ENCODE results near the gene PLEKHG3. TPM values are rescaled to one million over a fixed set of nuclear protein-coding genes. Genes with fewer than 3 reads are reported as not detected.

PLEKHG3 gene
- total RNA-seq, 2 donors from 2014 or later: 57.8 to 69.7 TPM

DNA sequence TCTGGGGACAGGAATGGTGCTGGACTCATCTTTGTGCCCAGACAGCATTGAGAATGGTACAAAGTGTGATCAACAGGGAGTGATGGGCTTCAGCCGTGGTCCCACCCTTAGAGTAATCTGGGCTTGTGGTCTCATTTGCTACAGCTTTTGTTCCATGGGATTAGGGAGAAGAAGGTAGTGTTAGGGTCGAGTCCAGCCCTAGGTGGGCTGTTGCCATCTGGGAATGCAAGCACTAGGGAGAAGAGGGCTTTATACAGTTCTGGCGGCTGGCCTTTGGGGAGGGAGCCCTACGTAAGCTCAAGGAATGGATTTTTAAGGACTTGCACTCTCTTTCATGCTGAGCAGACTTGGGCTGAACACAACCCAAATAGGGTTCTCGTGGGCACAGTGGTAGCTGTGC is 4.9 kb downstream of the PLEKHG3 start:
- no peak for DNase-seq (ENCODE audit: low spot score)
- H3K4me1 ChIP-seq (replicated peaks): peaks cover 5% of the 10 kb centered on the region
- H3K27me3 ChIP-seq (replicated peaks; ENCODE audit: insufficient read depth): no peaks in the 10 kb centered on the region
- no peak overlapping the region for H3K4me3 ChIP-seq
- intact Hi-C loops (cut with DNase I): no loop called here
- no peaks in the 10 kb centered on the region for H3K36me3 ChIP-seq
- 82% methylated on average over 5 of the region's 5 CpGs for WGBS
- H3K9me3 ChIP-seq: no peaks in the 10 kb centered on the region
- no peak for TF ChIP-seq POLR2A (IDR thresholded peaks at IDR 0.05)
- TF ChIP-seq CTCF (IDR thresholded peaks at IDR 0.05): no peak
- no peak for TF ChIP-seq POLR2AphosphoS5 (IDR thresholded peaks at IDR 0.05)
- no peak overlapping the region for H3K27ac ChIP-seq

DNA sequence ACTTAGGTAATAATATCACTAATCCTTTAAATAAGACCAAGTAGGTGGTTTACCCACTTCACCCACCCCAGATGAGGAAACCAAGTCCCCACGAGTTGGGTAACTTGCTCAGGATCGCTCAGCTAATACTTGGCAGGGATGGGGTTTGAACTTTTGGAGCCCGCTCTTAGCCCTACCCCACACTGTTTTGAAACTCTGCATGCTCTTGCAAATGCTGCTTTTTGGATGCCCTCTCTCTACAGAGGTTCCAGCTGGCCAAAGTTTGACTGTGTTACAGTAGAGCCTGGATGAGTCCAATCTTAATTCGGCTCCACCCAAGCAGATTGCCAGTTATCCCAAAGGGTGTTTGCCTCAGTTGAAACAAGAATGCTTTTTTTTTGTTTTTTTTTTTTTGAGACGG is 6.8 kb downstream of the PLEKHG3 start:
- Histone ChIP-seq H3K4me3 (no peak overlapping the region), H3K9me3 (no peaks in the 10 kb centered on the region), H3K36me3 (no peaks in the 10 kb centered on the region), H3K4me1 (replicated peaks) (peaks cover 13% of the 10 kb centered on the region), H3K27ac (no peak overlapping the region), H3K27me3 (replicated peaks; ENCODE audit: insufficient read depth) (no peaks in the 10 kb centered on the region)
- TF ChIP-seq POLR2A (IDR thresholded peaks at IDR 0.05) (no peak), CTCF (IDR thresholded peaks at IDR 0.05) (no peak), POLR2AphosphoS5 (IDR thresholded peaks at IDR 0.05) (no peak)
- 84% methylated on average over 5 of the region's 5 CpGs for WGBS
- intact Hi-C loops (cut with DNase I): no loop called here
- DNase-seq (ENCODE audit: low spot score): no peak

- intact Hi-C loops (cut with DNase I): no loop called here
- peaks cover 16% of the 10 kb centered on the region for H3K4me1 ChIP-seq (replicated peaks)
- TF ChIP-seq CTCF (IDR thresholded peaks at IDR 0.05) (no peak), POLR2AphosphoS5 (IDR thresholded peaks at IDR 0.05) (no peak), POLR2A (IDR thresholded peaks at IDR 0.05) (no peak)
Measured at GRCh38 chr14:64713677-64714076, 9.5 kb downstream of the PLEKHG3 start.

DNA sequence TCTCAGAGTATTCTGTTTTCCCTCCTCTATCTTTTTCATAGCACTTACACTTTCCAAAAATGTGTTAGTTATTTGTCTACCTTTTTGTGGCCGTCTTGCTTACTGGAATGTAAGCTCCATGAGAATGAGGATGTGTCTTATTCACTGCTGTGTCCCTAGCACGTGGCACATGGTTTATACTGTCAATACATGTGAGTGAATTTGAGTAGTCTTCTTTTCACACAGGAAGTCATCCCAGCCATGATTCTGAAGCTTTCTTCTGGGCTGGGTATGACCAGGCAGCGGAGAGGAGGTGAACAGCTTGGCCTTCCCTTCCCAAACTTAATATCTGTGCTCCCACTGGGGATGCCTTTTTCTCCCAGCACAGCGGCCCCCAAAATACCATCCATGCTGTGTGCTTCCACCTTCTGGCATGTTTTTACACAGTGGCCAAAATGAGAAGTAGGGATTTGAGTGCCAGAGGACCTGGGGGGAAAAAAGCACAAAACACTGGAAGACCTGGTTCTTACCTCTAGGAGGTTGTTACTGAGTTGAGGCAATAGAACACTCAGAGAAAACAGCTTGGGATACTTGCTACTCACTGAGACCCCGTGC is 10.3 kb downstream of the PLEKHG3 start:
- no peak for DNase-seq (ENCODE audit: low spot score)
- H3K9me3 ChIP-seq: no peaks in the 10 kb centered on the region
- WGBS: 85% methylated on average over 5 of the region's 5 CpGs

More at GRCh38 chr14:64713677-64714076, 9.5 kb downstream of the PLEKHG3 start:
- no peak for DNase-seq (ENCODE audit: low spot score)
- Histone ChIP-seq H3K9me3 (no peaks in the 10 kb centered on the region), H3K27me3 (replicated peaks; ENCODE audit: insufficient read depth) (no peaks in the 10 kb centered on the region), H3K27ac (no peak overlapping the region), H3K36me3 (no peaks in the 10 kb centered on the region), H3K4me3 (no peak overlapping the region)

More for the DNA sequence above, 10.3 kb downstream of the PLEKHG3 start:
- Histone ChIP-seq H3K4me1 (replicated peaks) (peaks cover 16% of the 10 kb centered on the region), H3K27ac (no peak overlapping the region), H3K27me3 (replicated peaks; ENCODE audit: insufficient read depth) (no peaks in the 10 kb centered on the region), H3K4me3 (no peak overlapping the region), H3K36me3 (no peaks in the 10 kb centered on the region)
- no peak for TF ChIP-seq CTCF (IDR thresholded peaks at IDR 0.05)
- no peak for TF ChIP-seq POLR2AphosphoS5 (IDR thresholded peaks at IDR 0.05)
- no peak for TF ChIP-seq POLR2A (IDR thresholded peaks at IDR 0.05)
- intact Hi-C loops (cut with DNase I): no loop called here
